Caco-2 (cell line): ENCODE measurements around the gene ZNF680. TPM values are rescaled to one million over a fixed set of nuclear protein-coding genes. Genes with fewer than 3 reads are reported as not detected.

ENCODE experiments used
- BruUV-seq: library from RNA; stranded (reverse); fragments of 400-500 nt; replicated peaks from 2 replicates; lab custom pipeline; 2021; lab: Mats Ljungman, UMichigan
- CTCF ChIA-PET: fragments of 300-600 bp; sonication (Branson Sonifier 250); formaldehyde crosslinking; loops from one replicate; lab custom pipeline; 2022; ENCODE audit warnings: antibody characterized with exemption; lab: Charles Lee
- POLR2A ChIA-PET: fragments of 300-600 bp; sonication (Branson Sonifier 250); formaldehyde crosslinking; loops from one replicate; lab custom pipeline; 2022; ENCODE audit warnings: antibody characterized with exemption; lab: Charles Lee
- DNase-seq, 2 experiments: peaks; one replicate each; pipeline versions ENCODE4 v3.0.0 to v3.0.0-alpha.2; 2020 to 2022
- H3K27me3 ChIP-seq: replicated peaks from 2 replicates; pipeline ENCODE4 v1.6.0; 2011; ENCODE audit warnings: low read length; ENCODE audit not compliant: control insufficient read depth, insufficient read depth
- H3K36me3 ChIP-seq: 2 replicates; pipeline ENCODE4 v1.5.1; 2011; ENCODE audit warnings: low read length; ENCODE audit not compliant: control insufficient read depth, insufficient read depth
- H3K4me1 ChIP-seq: fragments of 250-450 bp; sonication (Bioruptor Pico); 2 replicates; pipeline ENCODE4 v1.5.1; 2020; ENCODE audit warnings: mild to moderate bottlenecking
- H3K4me3 ChIP-seq: 2 replicates; pipeline ENCODE4 v1.5.1; 2011; ENCODE audit warnings: low read depth, mild to moderate bottlenecking, control low read depth, low read length
- H3K9me3 ChIP-seq: fragments of 250-450 bp; sonication (Bioruptor Pico); 2 replicates; pipeline ENCODE4 v1.5.1; 2020; ENCODE audit warnings: mild to moderate bottlenecking, moderate library complexity
- H3K27ac Mint-ChIP-seq: one replicate; pipeline ENCODE4 v1.8.0; 2022; ENCODE audit warnings: mixed read lengths; ENCODE audit not compliant: unreplicated experiment
- H3K27me3 Mint-ChIP-seq: one replicate; pipeline ENCODE4 v1.8.0; 2022; ENCODE audit warnings: mixed read lengths; ENCODE audit not compliant: insufficient read depth, unreplicated experiment
- H3K36me3 Mint-ChIP-seq: one replicate; pipeline ENCODE4 v1.8.0; 2022; ENCODE audit warnings: mild to moderate bottlenecking, mixed read lengths; ENCODE audit not compliant: insufficient read depth, unreplicated experiment
- H3K4me1 Mint-ChIP-seq: one replicate; pipeline ENCODE4 v1.8.0; 2022; ENCODE audit warnings: low read depth, mixed read lengths; ENCODE audit not compliant: unreplicated experiment
- H3K4me3 Mint-ChIP-seq: one replicate; pipeline ENCODE4 v1.8.0; 2022; ENCODE audit warnings: mild to moderate bottlenecking, moderate library complexity, mixed read lengths; ENCODE audit not compliant: unreplicated experiment
- H3K9me3 Mint-ChIP-seq: one replicate; pipeline ENCODE4 v1.8.0; 2022; ENCODE audit warnings: mixed read lengths; ENCODE audit not compliant: unreplicated experiment
- intact Hi-C: fragments of 100-400 bp; cut with micrococcal nuclease; formaldehyde crosslinking; loops from one replicate; pipeline ENCODE4 v1.10.0; 2022; ENCODE audit not compliant: unreplicated experiment
- total RNA-seq: library from RNA; stranded (reverse); gene quantifications from 2 replicates; pipeline ENCODE4 v1.2.3, GENCODE V29; 2022
- TF ChIP-seq, protein P1 (sequence below), 2 experiments: fragments of 200-600 bp in 1 of 2; IDR thresholded peaks; 1 replicate in 1 of 2; 2 replicates in 1 of 2; pipeline versions ENCODE4 v1.5.1 to v1.8.0; 2011 to 2022; ENCODE audit warnings: antibody characterized with exemption in 1 of 2, control low read depth in 1 of 2, inconsistent platforms in 1 of 2, low read depth in 1 of 2, low read length in 1 of 2, mild to moderate bottlenecking in 1 of 2, moderate library complexity in 1 of 2; ENCODE audit not compliant: insufficient read depth in 1 of 2, severe bottlenecking in 1 of 2, unreplicated experiment in 1 of 2

ZNF680 gene
- total RNA-seq, 1 experiment from 2014 or later, result 13.1 TPM

DNA sequence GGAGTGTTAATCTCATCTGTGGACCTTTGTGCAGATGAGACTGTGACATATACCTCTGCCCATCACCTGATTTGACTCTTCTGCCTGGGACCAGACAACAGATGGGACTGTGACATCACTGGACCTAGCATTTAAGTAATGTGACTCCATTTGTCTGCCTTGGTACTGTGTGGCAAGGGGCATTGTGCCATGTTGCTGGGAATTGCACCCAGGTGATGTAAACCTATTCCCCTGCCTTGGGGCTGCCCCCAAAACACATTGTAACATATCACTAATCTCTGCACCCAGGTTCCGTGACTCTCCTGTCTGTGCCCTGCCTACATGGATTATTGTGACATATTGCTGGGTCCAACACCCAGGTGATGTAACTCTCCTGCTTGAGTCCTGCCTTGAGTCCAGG lies 40.4 kb upstream of the ZNF680 start:
- Mint-ChIP-seq H3K4me3 (no peak overlapping the region), H3K4me1 (no peaks in the 10 kb centered on the region)
- TF ChIP-seq, protein P1, sequence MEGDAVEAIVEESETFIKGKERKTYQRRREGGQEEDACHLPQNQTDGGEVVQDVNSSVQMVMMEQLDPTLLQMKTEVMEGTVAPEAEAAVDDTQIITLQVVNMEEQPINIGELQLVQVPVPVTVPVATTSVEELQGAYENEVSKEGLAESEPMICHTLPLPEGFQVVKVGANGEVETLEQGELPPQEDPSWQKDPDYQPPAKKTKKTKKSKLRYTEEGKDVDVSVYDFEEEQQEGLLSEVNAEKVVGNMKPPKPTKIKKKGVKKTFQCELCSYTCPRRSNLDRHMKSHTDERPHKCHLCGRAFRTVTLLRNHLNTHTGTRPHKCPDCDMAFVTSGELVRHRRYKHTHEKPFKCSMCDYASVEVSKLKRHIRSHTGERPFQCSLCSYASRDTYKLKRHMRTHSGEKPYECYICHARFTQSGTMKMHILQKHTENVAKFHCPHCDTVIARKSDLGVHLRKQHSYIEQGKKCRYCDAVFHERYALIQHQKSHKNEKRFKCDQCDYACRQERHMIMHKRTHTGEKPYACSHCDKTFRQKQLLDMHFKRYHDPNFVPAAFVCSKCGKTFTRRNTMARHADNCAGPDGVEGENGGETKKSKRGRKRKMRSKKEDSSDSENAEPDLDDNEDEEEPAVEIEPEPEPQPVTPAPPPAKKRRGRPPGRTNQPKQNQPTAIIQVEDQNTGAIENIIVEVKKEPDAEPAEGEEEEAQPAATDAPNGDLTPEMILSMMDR (IDR thresholded peaks at IDR 0.05; ENCODE audit: insufficient read depth in 1 of 2, low read depth in 1 of 2, low read length in 1 of 2, severe bottlenecking in 1 of 2, unreplicated experiment in 1 of 2), result no peak

DNA sequence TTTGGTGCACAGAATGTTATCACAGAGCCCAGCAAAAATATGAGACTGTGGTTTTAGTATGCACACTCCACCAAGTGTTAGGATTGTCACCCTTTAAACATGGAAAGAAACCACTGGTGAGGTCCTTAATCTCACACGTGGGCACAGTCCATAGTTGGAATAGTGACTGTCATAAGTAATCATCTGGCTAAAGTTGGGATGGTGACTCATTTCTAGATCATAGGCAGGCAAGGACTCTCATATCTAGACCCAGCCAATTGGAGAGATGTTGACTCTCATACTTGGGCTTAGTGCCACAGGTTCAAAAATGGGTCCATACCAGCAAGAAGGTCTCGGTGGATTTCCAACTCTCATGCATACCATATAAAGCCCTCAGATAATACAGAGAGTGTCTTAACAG lies 39.6 kb upstream of the ZNF680 start:
- BruUV-seq, result no TSS peak
- no peaks in the 10 kb centered on the region for H3K36me3 ChIP-seq
- Mint-ChIP-seq H3K4me1 (no peaks in the 10 kb centered on the region), H3K4me3 (no peak overlapping the region), H3K27me3 (no peaks in the 10 kb centered on the region), H3K27ac (no peak overlapping the region), H3K9me3 (peaks cover 13% of the 10 kb centered on the region), H3K36me3 (no peaks in the 10 kb centered on the region)
- H3K4me3 ChIP-seq, result no peak overlapping the region
- no peaks in the 10 kb centered on the region for H3K27me3 ChIP-seq
- H3K9me3 ChIP-seq, result no peaks in the 10 kb centered on the region; the same call in 1 of the 2 replicates
- POLR2A ChIA-PET, result no interaction called here
- TF ChIP-seq, protein P1 (IDR thresholded peaks at IDR 0.05; ENCODE audit: insufficient read depth in 1 of 2, low read depth in 1 of 2, low read length in 1 of 2, severe bottlenecking in 1 of 2, unreplicated experiment in 1 of 2), result no peak
- no peaks in the 10 kb centered on the region for H3K4me1 ChIP-seq
- DNase-seq, result no peak
- CTCF ChIA-PET, result no interaction called here
- intact Hi-C loops, result no loop called here

More for the DNA sequence above, 40.4 kb upstream of the ZNF680 start:
- H3K36me3 Mint-ChIP-seq, result no peaks in the 10 kb centered on the region
- BruUV-seq, result no TSS peak
- ChIA-PET CTCF (no interaction called here), POLR2A (no interaction called here)
- H3K9me3 Mint-ChIP-seq, result peaks cover 16% of the 10 kb centered on the region
- H3K27me3 Mint-ChIP-seq, result no peaks in the 10 kb centered on the region
- H3K27ac Mint-ChIP-seq, result no peak overlapping the region
- Histone ChIP-seq H3K4me3 (no peak overlapping the region), H3K27me3 (no peaks in the 10 kb centered on the region), H3K9me3 (no peaks in the 10 kb centered on the region; the same call in 1 of the 2 replicates), H3K4me1 (no peaks in the 10 kb centered on the region), H3K36me3 (no peaks in the 10 kb centered on the region)
- intact Hi-C loops, result no loop called here
- DNase-seq, result no peak

DNA sequence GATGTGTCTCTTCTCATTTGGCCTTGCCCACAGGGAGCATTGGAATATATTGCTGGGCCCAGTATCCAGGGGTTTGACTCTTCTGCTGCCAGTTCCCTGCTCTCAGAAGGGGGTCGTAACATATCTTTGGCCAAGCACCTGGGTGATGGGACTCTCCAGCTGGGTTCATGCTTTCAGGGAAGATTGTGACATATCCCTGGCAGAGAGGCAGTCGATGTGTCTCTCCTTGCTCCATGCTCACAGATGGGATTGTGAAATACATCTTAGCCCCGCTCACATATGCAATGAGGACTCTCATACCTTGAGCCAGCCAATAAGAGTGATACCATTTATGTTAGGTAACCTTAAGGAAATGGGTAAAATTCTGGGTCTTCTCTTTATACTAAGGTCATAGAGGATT lies 39.2 kb upstream of the ZNF680 start:
- H3K27me3 Mint-ChIP-seq, result no peaks in the 10 kb centered on the region
- H3K4me1 Mint-ChIP-seq, result no peaks in the 10 kb centered on the region
- Histone ChIP-seq H3K4me1 (no peaks in the 10 kb centered on the region), H3K9me3 (no peaks in the 10 kb centered on the region; the same call in 1 of the 2 replicates), H3K4me3 (no peak overlapping the region), H3K36me3 (no peaks in the 10 kb centered on the region), H3K27me3 (no peaks in the 10 kb centered on the region)
- peaks cover 13% of the 10 kb centered on the region for H3K9me3 Mint-ChIP-seq
- no TSS peak for BruUV-seq
- intact Hi-C loops, result no loop called here
- ChIA-PET POLR2A (no interaction called here), CTCF (no interaction called here)
- H3K4me3 Mint-ChIP-seq, result no peak overlapping the region
- DNase-seq, result no peak
- TF ChIP-seq, protein P1 (IDR thresholded peaks at IDR 0.05; ENCODE audit: insufficient read depth in 1 of 2, low read depth in 1 of 2, low read length in 1 of 2, severe bottlenecking in 1 of 2, unreplicated experiment in 1 of 2), result no peak
- no peak overlapping the region for H3K27ac Mint-ChIP-seq
- no peaks in the 10 kb centered on the region for H3K36me3 Mint-ChIP-seq
